Activated CD4-positive, alpha-beta T cell treated with anti-CD3 and anti-CD28 coated beads, Interleukin-2, amount 50 U/mL, for 1 hour (primary cell): ENCODE results near the gene ATP8B1.

Source experiments
- DNase-seq: peaks from one replicate; pipeline ENCODE4 v3.0.0-alpha.2; 2020

The ATP8B1 gene

GRCh38 chr18:57791911-57792310 is 11.2 kb downstream of the ATP8B1 start:
- no peak for DNase-seq

- no peak for DNase-seq
Measured at GRCh38 chr18:57791192-57791591, 11.9 kb downstream of the ATP8B1 start.

- no peak for DNase-seq
Measured at GRCh38 chr18:57790316-57790715, 12.8 kb downstream of the ATP8B1 start.

GRCh38 chr18:57789759-57790158 is 13.4 kb downstream of the ATP8B1 start:
- DNase-seq, result no peak

GRCh38 chr18:57789090-57789489 is 14.0 kb downstream of the ATP8B1 start:
- DNase-seq, result no peak

- DNase-seq, result no peak
Measured at GRCh38 chr18:57787068-57787685, 15.9 kb downstream of the ATP8B1 start.

- no peak for DNase-seq
Measured at GRCh38 chr18:57785751-57786437, 17.2 kb downstream of the ATP8B1 start.

GRCh38 chr18:57784801-57785114 is 18.4 kb downstream of the ATP8B1 start:
- no peak for DNase-seq

- DNase-seq, result no peak
Measured at GRCh38 chr18:57784034-57784800, 18.9 kb downstream of the ATP8B1 start.

- DNase-seq, result no peak
Measured at GRCh38 chr18:57782049-57782448, 21.1 kb downstream of the ATP8B1 start.

- no peak for DNase-seq
Measured at GRCh38 chr18:57780706-57781347, 22.3 kb downstream of the ATP8B1 start.

- DNase-seq, result no peak
Measured at GRCh38 chr18:57780318-57780705, 22.8 kb downstream of the ATP8B1 start.

GRCh38 chr18:57776767-57777166 is 26.3 kb downstream of the ATP8B1 start:
- DNase-seq, result no peak

- no peak for DNase-seq
Measured at GRCh38 chr18:57776354-57776753, 26.8 kb downstream of the ATP8B1 start.

- DNase-seq, result no peak
Measured at GRCh38 chr18:57775937-57776336, 27.2 kb downstream of the ATP8B1 start.

GRCh38 chr18:57772387-57772799 is 30.7 kb downstream of the ATP8B1 start:
- DNase-seq, result no peak

- no peak for DNase-seq
Measured at GRCh38 chr18:57771626-57772025, 31.5 kb downstream of the ATP8B1 start.

GRCh38 chr18:57771193-57771592 is 31.9 kb downstream of the ATP8B1 start:
- DNase-seq, result no peak

GRCh38 chr18:57768537-57769326 is 34.4 kb downstream of the ATP8B1 start:
- no peak for DNase-seq

GRCh38 chr18:57767259-57768050 is 35.7 kb downstream of the ATP8B1 start:
- no peak for DNase-seq

- no peak for DNase-seq
Measured at GRCh38 chr18:57764995-57765394, 38.1 kb downstream of the ATP8B1 start.

GRCh38 chr18:57764087-57764486 is 39.0 kb downstream of the ATP8B1 start:
- no peak for DNase-seq
